HEK293 (cell line): ENCODE measurements around the gene RHEB.
A peak's percentile ranks its signal among the peaks of the same experiment; 100 is the strongest.

Experiments used
- CTCF ChIA-PET: fragments of 350-600 bp; formaldehyde crosslinking; extraction: SDS; loops from one replicate; lab custom pipeline; 2021; ENCODE audit warnings: antibody characterized with exemption; lab: Yijun Ruan, JAX
- POLR2A ChIA-PET: fragments of 300-600 bp; formaldehyde crosslinking; extraction: SDS; loops from one replicate; lab custom pipeline; 2020; ENCODE audit warnings: antibody characterized with exemption, inconsistent platforms; lab: Yijun Ruan, JAX
- H3K27ac ChIP-seq: fragments of 200-500 bp; sonication (Bioruptor generic); 2 replicates; pipeline ENCODE4 v1.5.1; 2014; ENCODE audit warnings: low read depth, low read length, control low read depth, inconsistent platforms; ENCODE audit errors: extremely low read depth
- H3K36me3 ChIP-seq, 2 experiments: fragments of 200-500 bp in 1 of 2; sonication (Bioruptor generic) in 1 of 2; 1 replicate in 1 of 2; 2 replicates in 1 of 2; pipeline ENCODE4 v1.5.1; 2014 to 2017; ENCODE audit warnings: inconsistent platforms in 2 of 2, low read length in 2 of 2; ENCODE audit not compliant: control insufficient read depth in 2 of 2, insufficient read depth in 1 of 2
- H3K4me1 ChIP-seq: fragments of 200-500 bp; sonication (Bioruptor generic); 2 replicates; pipeline ENCODE4 v1.5.1; 2014; ENCODE audit warnings: mild to moderate bottlenecking, low read length, inconsistent platforms; ENCODE audit not compliant: control insufficient read depth, insufficient read depth
- H3K4me3 ChIP-seq: 2 replicates; pipeline ENCODE4 v1.5.1; 2011; ENCODE audit warnings: low read depth, mild to moderate bottlenecking, control low read depth, low read length, moderate library complexity
- H3K9me3 ChIP-seq: fragments of 200-500 bp; sonication (Bioruptor generic); 2 replicates; pipeline ENCODE4 v1.5.1; 2014; ENCODE audit warnings: low read depth, low read length, inconsistent platforms; ENCODE audit not compliant: control insufficient read depth, insufficient read depth
- GLIS2 ChIP-seq: fragments of 450-650 bp; formaldehyde crosslinking; IDR thresholded peaks from 2 replicates; pipeline ENCODE4 v1.5.1; 2016; ENCODE audit warnings: missing biosample characterization, missing genetic modification characterization
- ZBTB1 ChIP-seq: fragments of 450-650 bp; formaldehyde crosslinking; IDR thresholded peaks from 2 replicates; pipeline ENCODE4 v1.5.1; 2016; ENCODE audit warnings: missing biosample characterization, missing genetic modification characterization
- ZIC2 ChIP-seq: fragments of 450-650 bp; formaldehyde crosslinking; IDR thresholded peaks from 2 replicates; pipeline ENCODE4 v1.5.1; 2016; ENCODE audit warnings: missing biosample characterization, missing genetic modification characterization
- ZNF10 ChIP-seq: fragments of 450-650 bp; formaldehyde crosslinking; IDR thresholded peaks from 2 replicates; pipeline ENCODE4 v1.5.1; 2017; ENCODE audit warnings: missing biosample characterization, missing genetic modification characterization
- ZNF548 ChIP-seq: fragments of 450-650 bp; formaldehyde crosslinking; IDR thresholded peaks from 2 replicates; pipeline ENCODE4 v1.5.1; 2016; ENCODE audit warnings: missing biosample characterization, missing genetic modification characterization
- ZNF623 ChIP-seq: fragments of 450-650 bp; formaldehyde crosslinking; IDR thresholded peaks from 2 replicates; pipeline ENCODE4 v1.5.1; 2016; ENCODE audit warnings: missing biosample characterization, missing genetic modification characterization
- ZSCAN5A ChIP-seq: fragments of 450-650 bp; formaldehyde crosslinking; IDR thresholded peaks from 2 replicates; pipeline ENCODE4 v1.5.1; 2016; ENCODE audit warnings: missing biosample characterization, missing genetic modification characterization
- TF ChIP-seq, protein P1 (sequence below): sonication (generic); formaldehyde crosslinking; IDR thresholded peaks from 2 replicates; pipeline ENCODE4 v1.8.1; 2022; ENCODE audit warnings: mild to moderate bottlenecking, moderate library complexity, missing genetic modification reagents

The RHEB gene

DNA sequence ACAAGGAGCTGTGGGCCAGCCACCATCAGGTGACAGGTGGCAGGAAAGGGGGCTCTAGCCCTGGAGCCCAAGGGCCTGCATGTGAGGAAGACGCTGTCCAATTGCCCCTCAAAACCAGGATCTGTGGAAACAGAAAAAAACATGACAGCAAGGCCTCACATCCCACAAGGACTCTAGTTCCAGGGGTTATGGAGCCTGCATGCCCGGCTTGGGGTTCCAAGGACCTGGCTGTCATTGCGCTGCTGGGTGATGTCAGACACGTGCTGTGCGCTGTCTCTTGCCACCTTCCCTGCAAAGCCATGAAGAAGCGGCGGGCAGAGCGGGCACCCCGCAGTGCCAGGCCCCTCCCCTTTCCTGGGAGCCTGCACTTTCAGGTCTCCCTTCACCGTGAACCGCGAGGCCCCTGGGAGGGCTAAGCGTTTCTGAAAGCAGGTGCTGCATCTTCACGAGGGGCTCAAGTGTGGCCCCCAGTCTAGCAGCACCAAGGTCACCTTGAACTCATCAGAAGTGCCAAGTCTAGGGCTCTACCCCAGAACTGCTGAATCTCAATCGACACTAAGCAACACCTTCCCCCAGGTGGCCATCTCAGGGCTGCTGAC lies 64.7 kb downstream of the RHEB start:
- Histone ChIP-seq H3K4me3 (no peak overlapping the region), H3K36me3 (no peaks in the 10 kb centered on the region), H3K4me1 (no peaks in the 10 kb centered on the region; the same call in 1 of the 2 replicates), H3K9me3 (no peaks in the 10 kb centered on the region), H3K27ac (no peak overlapping the region)
- CTCF ChIA-PET = no interaction called here
- TF ChIP-seq ZBTB1 = no peak
- TF ChIP-seq ZNF548 (tag by site-specific recombination) = no peak
- POLR2A ChIA-PET = interaction anchor here (0.5 kb wide), 1 partner anchor 234 kb away, joined by 4 read pairs; no protein-coding TSS in a partner anchor

DNA sequence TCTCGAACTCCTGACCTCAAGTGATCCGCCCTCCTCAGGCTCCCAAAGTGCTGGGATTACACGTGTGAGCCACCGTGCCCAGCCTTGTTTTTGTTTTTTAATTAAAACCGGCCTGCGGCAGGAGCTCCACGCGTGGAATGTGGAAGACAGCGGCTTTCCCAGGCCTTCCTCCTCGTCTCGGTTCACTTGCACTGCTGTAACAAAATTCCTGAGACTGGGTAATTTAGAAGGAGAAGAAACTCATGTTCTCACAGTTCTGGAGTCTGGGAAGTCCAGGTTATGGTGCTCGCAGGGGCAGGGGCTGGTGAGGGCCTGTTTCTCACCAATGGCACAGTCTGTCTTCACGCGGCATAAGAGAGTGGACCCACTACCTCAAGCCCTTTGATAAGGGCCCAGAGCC lies 65.4 kb downstream of the RHEB start:
- CTCF ChIA-PET = no interaction called here
- TF ChIP-seq ZNF10 (tag by site-specific recombination) = no peak
- TF ChIP-seq, all 188 proteins: peak for 0

DNA sequence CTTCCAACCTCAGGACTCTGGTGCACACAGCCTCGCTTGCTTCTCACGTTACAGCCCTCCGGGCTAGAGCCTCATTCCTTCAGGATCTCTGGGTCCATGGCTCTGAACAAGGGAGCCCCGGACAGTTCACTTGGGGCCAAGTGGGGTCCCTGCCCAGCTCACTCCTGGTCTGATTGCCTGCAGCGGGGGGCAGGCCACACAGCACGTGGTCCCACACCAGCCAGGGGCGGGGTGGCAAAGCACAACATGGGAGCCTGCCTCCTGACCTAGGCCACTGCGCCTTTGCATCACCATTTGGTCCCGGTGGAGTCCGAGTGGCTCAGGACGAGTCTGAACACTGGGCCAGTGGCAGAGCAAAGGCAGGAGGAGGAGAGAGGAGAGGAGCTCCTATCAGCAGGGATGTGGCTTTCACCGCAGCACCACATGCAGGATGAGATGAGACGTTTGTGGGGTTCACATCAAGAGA lies 66.3 kb downstream of the RHEB start:
- no peak overlapping the region for H3K27ac ChIP-seq
- TF ChIP-seq ZSCAN5A (tag by site-specific recombination) = no peak
- TF ChIP-seq, protein P1, sequence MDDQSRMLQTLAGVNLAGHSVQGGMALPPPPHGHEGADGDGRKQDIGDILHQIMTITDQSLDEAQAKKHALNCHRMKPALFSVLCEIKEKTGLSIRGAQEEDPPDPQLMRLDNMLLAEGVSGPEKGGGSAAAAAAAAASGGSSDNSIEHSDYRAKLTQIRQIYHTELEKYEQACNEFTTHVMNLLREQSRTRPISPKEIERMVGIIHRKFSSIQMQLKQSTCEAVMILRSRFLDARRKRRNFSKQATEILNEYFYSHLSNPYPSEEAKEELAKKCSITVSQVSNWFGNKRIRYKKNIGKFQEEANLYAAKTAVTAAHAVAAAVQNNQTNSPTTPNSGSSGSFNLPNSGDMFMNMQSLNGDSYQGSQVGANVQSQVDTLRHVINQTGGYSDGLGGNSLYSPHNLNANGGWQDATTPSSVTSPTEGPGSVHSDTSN (CRISPR knock-in tag) = no peak
- peak; percentile 20; the same call in 1 of the 2 replicates for TF ChIP-seq ZNF623 (tag by site-specific recombination)
- no peaks in the 10 kb centered on the region for H3K36me3 ChIP-seq
- H3K4me1 ChIP-seq = no peaks in the 10 kb centered on the region
- no peaks in the 10 kb centered on the region for H3K9me3 ChIP-seq
- no peak overlapping the region for H3K4me3 ChIP-seq
- ChIA-PET CTCF (interaction anchor here (1.1 kb wide), 1 partner anchor 85 kb away, joined by 4 read pairs; no protein-coding TSS in a partner anchor), POLR2A (no interaction called here)

More for the DNA sequence above, 65.4 kb downstream of the RHEB start:
- no peak overlapping the region for H3K4me3 ChIP-seq
- H3K9me3 ChIP-seq = no peaks in the 10 kb centered on the region
- POLR2A ChIA-PET = no interaction called here
- H3K27ac ChIP-seq = no peak overlapping the region
- no peaks in the 10 kb centered on the region; the same call in 1 of the 2 replicates for H3K4me1 ChIP-seq
- no peaks in the 10 kb centered on the region for H3K36me3 ChIP-seq

DNA sequence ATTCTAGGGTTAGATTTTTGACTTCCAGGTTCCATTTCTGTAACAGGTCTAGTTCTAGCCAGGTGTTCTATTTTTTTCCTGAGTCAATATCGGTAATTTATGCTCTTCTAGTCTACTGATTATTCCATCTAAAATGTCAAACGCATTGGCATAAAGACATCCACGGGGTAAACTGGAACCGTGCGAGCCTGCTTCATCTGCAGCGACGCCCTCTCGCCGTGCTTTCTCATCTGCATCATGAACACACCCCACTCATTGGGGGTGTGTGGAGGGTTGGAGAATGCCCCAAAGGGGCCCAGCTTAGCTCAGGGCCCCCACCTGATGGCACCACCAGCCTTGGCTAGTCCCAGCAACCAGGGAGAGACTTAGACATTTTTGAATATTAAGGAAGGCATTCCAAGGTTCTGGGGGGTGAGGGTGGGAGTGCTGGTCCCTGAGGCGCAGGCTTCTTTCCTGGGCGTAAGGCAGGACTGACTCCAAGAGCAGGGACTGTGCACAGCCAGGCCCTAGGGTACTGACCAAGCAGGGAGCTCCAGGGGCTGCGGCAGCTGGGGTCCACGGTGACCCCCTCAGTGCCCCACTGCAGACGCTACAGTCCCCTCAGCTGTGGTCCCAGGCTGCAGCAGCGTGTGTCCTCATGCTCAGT lies 66.9 kb downstream of the RHEB start:
- Histone ChIP-seq H3K27ac (no peak overlapping the region), H3K36me3 (no peaks in the 10 kb centered on the region), H3K9me3 (no peaks in the 10 kb centered on the region), H3K4me1 (no peaks in the 10 kb centered on the region), H3K4me3 (no peak overlapping the region)
- TF ChIP-seq ZIC2 (tag by site-specific recombination) (no peak), GLIS2 (peak; percentile 44; the same call in 1 of the 2 replicates)
- CTCF ChIA-PET = interaction anchor here (1.1 kb wide), 1 partner anchor 84 kb away, joined by 4 read pairs; no protein-coding TSS in a partner anchor
- POLR2A ChIA-PET = no interaction called here
